ENCODE measurements around the gene CCDC150.
"Not testable (repeated sequence)": the region's sequence is repeated elsewhere in the genome, so short reads cannot be mapped to it uniquely, and the experiment has no call there.

CCDC150 gene

GRCh38 chr2:196630531-196630930, 9.0 kb upstream of the CCDC150 start:
- in situ Hi-C loops (cut with MboI; ENCODE audit: low sequenced_read_pairs): no loop called here

- in situ Hi-C loops (cut with MboI; ENCODE audit: low sequenced_read_pairs): no loop called here
Measured at GRCh38 chr2:196635156-196635555, 4.4 kb upstream of the CCDC150 start.

- in situ Hi-C loops (cut with MboI; ENCODE audit: low sequenced_read_pairs): no loop called here
Measured at GRCh38 chr2:196638765-196639164, 750 bp upstream of the CCDC150 start.

GRCh38 chr2:196640031-196640548, 575 bp downstream of the CCDC150 start:
- in situ Hi-C loops (cut with MboI; ENCODE audit: low sequenced_read_pairs): no loop called here

GRCh38 chr2:196649202-196649601, 9.7 kb downstream of the CCDC150 start:
- in situ Hi-C loops (cut with MboI; ENCODE audit: low sequenced_read_pairs): no loop called here

GRCh38 chr2:196651387-196652094, 12.0 kb downstream of the CCDC150 start:
- in situ Hi-C loops (cut with MboI; ENCODE audit: low sequenced_read_pairs): no loop called here

- in situ Hi-C loops (cut with MboI; ENCODE audit: low sequenced_read_pairs): no loop called here
Measured at GRCh38 chr2:196652869-196653268, 13.4 kb downstream of the CCDC150 start.

- in situ Hi-C loops (cut with MboI; ENCODE audit: low sequenced_read_pairs): no loop called here
Measured at GRCh38 chr2:196653843-196654242, 14.3 kb downstream of the CCDC150 start.

- in situ Hi-C loops (cut with MboI; ENCODE audit: low sequenced_read_pairs): no loop called here
Measured at GRCh38 chr2:196655761-196656160, 16.2 kb downstream of the CCDC150 start.

GRCh38 chr2:196657333-196657732, 17.8 kb downstream of the CCDC150 start:
- in situ Hi-C loops (cut with MboI; ENCODE audit: low sequenced_read_pairs): no loop called here

- in situ Hi-C loops (cut with MboI; ENCODE audit: low sequenced_read_pairs): no loop called here
Measured at GRCh38 chr2:196659844-196660243, 20.3 kb downstream of the CCDC150 start.

GRCh38 chr2:196660244-196660643, 20.7 kb downstream of the CCDC150 start:
- in situ Hi-C loops (cut with MboI; ENCODE audit: low sequenced_read_pairs): no loop called here

GRCh38 chr2:196670342-196670741, 30.8 kb downstream of the CCDC150 start:
- in situ Hi-C loops (cut with MboI; ENCODE audit: low sequenced_read_pairs): no loop called here

GRCh38 chr2:196675963-196676362, 36.4 kb downstream of the CCDC150 start:
- in situ Hi-C loops (cut with MboI; ENCODE audit: low sequenced_read_pairs): no loop called here

GRCh38 chr2:196677404-196677803, 37.9 kb downstream of the CCDC150 start:
- in situ Hi-C loops (cut with MboI; ENCODE audit: low sequenced_read_pairs): no loop called here

- in situ Hi-C loops (cut with MboI; ENCODE audit: low sequenced_read_pairs): no loop called here
Measured at GRCh38 chr2:196679368-196679767, 39.9 kb downstream of the CCDC150 start.

GRCh38 chr2:196681510-196681909, 42.0 kb downstream of the CCDC150 start:
- in situ Hi-C loops (cut with MboI; ENCODE audit: low sequenced_read_pairs): no loop called here

GRCh38 chr2:196685792-196686191, 46.3 kb downstream of the CCDC150 start:
- in situ Hi-C loops (cut with MboI; ENCODE audit: low sequenced_read_pairs): no loop called here

GRCh38 chr2:196686737-196687136, 47.2 kb downstream of the CCDC150 start:
- in situ Hi-C loops (cut with MboI; ENCODE audit: low sequenced_read_pairs): not testable (repeated sequence)

- in situ Hi-C loops (cut with MboI; ENCODE audit: low sequenced_read_pairs): no loop called here
Measured at GRCh38 chr2:196696423-196697079, 57.0 kb downstream of the CCDC150 start.

GRCh38 chr2:196697825-196698224, 58.3 kb downstream of the CCDC150 start:
- in situ Hi-C loops (cut with MboI; ENCODE audit: low sequenced_read_pairs): no loop called here

GRCh38 chr2:196702641-196703040, 63.1 kb downstream of the CCDC150 start:
- in situ Hi-C loops (cut with MboI; ENCODE audit: low sequenced_read_pairs): no loop called here
